GM19452 (cell line): ENCODE results near the gene PURB.
"Not testable (repeated sequence)": the region's sequence is repeated elsewhere in the genome, so short reads cannot be mapped to it uniquely, and the experiment has no call there.

ENCODE experiments used
- ATAC-seq: cut with Tn5 transposase; IDR thresholded peaks from one replicate; pipeline ENCODE4 v1.9.1; 2021; ENCODE audit not compliant: unreplicated experiment

The PURB gene

DNA sequence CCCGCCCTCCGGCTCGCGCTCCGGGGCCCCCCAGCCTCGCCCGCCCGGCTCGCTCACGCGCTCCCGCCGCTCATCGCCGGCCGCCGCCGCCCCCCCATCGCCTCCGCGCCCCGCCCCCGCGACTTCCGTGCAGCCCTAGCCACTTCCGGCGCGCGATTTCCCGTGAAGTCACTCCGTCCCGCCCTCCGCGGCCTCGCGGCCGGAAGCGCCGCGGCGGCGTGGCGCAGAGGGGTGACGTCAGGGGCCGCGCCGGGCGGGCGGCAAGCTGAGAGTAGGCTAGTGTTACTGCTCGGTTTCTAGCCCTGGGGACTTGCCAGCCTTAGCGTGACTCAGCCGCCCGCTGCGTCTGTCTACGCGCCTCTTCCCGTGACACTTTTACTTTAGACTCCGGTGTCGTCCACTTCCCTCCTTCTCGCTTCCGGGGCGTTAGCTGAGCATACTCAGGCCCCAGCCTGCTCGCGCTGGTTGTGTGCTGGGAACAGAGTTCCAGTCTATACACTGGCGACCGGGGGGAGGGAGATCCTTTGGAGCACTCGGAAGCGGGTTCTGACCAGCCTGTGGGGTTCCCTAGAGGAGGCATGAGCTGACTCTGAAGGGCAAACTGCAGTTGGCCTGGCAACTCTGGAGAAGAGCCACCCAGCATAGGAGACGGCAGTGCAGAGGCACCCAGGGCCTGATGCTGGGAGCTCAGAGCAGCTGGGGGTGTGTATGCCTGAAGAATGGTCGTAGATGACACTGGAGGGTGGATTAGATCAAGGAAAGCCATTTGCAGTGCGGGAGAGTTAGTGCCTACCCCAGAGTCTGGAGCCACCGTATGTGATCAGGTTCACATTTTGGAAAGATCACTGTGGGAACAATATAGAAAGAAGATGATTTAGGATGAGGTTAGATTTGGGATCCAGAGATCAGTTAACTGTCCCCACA lies at the start of gene PURB:
Gene PURB, minus strand, starts transcription at position 137 of the 924 bp plus-strand sequence. CDS start 182 bp downstream, outside the sequence.
- ATAC-seq, result peak; percentile 86

- no peak for ATAC-seq
Measured at GRCh38 chr7:44935016-44935415, 49.7 kb upstream of the PURB start.

DNA sequence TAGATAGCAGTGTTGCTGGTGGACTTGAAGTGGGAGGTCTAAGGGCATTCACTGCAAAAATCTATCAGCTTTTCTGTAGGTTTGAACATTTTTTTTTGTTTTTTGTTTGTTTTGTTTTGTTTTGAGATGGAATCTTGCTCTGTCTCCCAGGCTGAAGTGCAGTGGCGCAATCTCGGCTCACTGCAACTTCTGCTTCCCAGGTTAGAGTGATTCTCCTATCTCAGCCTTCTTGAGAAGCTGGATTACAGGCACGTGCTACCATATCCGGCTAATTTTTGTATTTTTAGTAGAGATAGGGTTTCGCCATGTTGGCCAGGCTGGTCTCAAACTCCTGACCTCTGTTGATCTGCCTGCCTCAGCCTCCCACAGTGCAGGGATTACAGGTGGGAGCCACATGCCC lies 49.2 kb upstream of the PURB start:
- ATAC-seq, result not testable (repeated sequence)

DNA sequence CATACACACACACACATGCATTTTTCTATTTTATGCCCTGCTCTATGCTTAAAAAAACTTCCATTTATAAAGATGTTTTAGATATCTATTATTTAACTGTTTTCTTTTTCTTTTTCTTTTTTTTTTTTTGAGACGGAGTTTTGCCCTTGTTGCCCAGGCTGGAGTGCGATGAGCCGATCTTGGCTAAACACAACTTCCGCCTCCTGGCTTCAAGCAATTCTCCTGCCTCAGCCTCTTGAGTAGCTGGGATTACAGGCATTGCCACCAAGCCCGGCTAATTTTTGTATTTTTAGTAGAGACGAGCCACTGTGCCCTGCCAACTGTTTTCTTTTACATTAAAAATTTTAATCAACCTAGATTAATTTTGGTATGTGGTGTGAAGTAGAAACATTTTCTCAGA lies 45.6 kb upstream of the PURB start:
- no peak for ATAC-seq

GRCh38 chr7:44922351-44922694 lies 37.0 kb upstream of the PURB start:
- no peak for ATAC-seq

DNA sequence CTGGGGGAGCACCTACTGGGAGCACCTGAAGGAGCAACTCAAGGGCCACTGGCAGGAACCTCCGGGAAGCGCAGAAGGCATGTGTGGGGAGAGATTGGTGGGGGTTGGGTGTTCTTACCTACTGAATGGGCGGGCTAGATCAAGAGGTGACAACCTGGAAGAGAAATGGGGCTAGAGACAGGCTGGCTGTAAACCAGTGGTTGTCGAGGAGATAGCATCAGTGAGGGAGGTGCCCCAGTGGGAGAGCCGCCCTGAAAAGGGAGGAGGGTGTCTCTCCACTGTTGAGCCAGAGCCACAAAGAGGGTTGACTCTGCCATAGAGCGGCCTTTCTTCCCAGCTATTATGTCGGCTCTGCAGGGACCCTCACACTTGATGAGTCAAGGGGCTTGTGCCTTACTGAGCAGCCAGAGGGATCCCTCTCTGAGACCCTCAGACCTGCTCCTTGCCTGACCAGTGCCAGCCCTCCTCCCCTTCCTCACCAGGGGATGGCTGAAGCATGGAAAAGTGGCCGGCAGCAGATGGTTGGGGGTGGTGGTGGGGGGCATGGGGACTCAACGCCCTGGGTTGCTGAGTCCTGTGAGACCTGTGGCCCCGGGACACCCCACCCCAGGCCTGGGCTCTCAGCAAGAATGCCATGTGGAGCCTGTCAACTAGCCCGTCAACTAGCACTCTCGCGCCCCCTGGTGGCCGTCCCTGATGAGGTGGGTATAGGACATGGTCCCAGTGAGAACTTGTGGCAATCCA lies 36.4 kb upstream of the PURB start:
- ATAC-seq, result peak; percentile 88

DNA sequence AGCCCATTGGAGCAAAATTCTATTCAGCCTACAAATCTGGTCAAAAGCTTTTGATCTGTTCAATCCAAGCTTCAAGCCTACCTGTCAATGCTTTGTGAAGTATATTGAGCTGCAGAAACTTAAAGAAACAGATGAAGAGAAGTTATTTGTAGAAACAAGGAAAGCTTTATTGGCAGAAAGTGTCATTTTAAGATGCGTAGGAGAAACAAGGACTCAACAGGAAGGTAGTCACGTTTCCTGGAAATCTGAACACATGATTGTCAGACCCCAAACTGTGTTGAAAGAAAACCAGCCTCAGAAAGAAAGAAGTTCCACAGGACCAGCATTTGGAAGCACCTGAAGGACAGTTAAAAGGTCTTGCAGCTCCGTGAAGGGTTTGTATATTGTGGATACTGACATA lies 34.8 kb upstream of the PURB start:
- ATAC-seq, result no peak

DNA sequence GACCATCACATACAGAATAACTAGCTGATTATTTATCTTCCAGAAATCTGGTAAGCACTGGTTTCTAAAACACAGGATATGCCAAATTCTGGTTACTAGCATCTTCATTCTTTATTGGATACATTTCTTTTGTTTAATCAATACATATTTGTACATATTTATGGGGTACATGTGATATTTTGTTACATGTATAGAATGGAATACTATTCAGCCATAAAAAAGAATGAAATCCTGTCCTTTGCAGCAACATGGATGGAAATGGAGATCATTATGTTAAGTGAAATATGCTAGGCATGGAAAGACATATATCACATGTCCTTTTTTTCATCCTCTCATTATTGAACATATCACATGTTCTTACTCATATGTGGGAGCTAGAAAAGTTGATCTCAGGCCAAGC lies 32.7 kb upstream of the PURB start:
- no peak for ATAC-seq

DNA sequence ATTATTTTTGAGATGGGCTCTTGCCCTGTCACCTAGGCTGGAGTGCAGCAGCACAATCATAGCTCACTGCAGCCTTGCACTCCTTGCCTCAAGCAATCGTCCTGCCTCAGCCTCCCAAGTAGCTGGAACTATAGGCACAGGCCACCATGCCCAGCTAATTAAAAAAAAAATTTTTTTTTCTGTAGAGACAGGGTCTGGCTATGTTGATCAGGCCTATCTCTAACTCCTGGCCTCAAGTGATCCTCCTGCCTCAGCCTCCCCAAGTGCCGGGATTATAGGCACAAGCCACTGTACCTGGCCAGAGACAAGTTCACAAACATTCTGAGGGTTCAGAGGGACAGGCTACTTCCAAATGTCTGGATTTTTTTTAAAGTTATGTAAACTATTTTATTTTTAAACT lies 32.1 kb upstream of the PURB start:
- ATAC-seq, result no peak

DNA sequence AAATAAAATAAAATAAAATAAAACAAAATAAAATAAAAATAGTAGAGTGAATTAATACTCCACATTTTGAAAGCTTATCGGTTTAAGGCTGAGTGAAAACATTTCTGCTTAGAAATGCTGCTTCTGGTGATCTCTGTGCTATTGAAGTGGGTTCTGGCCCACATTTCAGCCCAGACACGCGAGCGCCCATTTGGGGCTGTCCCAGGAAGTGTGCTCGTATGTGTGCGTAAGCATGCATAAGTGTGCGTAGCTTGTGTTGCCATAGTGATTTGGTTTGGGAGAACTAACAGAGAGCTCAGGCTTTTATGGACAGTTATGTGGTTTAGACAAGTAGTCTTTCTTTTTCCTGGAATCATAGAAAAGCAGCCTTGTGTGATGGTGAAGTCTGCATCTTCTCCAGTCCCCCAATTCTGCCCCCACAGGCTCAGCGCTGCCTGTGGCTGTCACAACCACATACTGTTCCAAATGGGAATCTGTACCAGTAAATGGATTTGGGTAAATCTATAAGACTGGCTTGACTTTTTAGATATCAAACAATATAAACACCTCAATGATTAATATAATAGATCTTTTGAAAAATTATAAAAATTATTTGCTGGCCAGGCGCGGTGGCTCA lies 29.8 kb upstream of the PURB start:
- no peak for ATAC-seq

DNA sequence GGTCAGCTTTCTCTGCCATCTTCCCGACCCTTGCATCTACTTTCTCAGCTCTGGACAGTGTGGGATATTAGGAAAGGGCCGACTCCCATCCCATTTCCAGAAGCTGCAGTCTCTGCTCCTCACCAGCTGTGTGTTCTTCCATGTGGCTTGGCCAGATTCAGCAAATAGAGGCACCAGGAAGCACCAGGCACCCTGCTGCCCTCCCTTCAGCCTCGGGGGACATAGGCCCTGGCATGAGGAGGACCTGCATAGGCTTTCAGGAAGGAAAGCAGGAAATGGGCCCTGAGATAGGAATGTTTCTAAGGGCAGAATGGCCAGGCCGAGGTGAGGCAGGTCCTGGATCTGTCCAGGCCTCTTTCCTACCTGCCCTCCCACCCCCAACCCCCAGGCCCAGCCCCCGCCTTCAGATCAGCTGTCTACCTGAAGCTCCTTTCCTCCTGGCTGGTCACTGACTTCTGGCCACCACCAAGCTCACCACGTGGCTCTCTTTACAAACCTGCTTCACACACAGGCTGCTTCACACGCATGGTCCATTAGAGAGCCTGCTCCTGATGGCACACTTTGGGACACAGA lies 27.5 kb upstream of the PURB start:
- ATAC-seq, result no peak

DNA sequence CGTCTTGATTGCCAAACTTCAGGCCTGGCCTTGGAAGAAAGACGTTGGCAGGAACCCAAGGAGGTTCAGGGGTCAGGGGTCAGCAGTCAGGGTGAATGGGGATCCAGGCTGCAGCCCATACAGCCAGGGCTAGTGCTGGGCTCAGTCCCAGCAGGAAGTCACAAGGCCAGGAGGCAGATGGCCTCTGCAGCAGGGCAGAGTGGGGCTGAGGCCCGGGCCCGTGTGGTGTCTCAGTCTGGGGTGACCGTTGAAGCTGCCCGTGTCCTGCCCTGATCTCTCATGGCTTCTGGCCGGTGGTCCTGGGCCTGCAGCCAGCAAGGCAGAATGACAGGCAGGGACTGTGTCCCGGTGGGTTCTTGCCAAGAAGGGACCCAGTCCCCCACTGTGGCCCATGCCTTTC lies 26.6 kb upstream of the PURB start:
- ATAC-seq, result no peak

GRCh38 chr7:44909596-44910389 lies 24.5 kb upstream of the PURB start:
- no peak for ATAC-seq

GRCh38 chr7:44906965-44907364 lies 21.6 kb upstream of the PURB start:
- ATAC-seq, result no peak

- ATAC-seq, result no peak
Measured at GRCh38 chr7:44905002-44905635, 19.8 kb upstream of the PURB start.

DNA sequence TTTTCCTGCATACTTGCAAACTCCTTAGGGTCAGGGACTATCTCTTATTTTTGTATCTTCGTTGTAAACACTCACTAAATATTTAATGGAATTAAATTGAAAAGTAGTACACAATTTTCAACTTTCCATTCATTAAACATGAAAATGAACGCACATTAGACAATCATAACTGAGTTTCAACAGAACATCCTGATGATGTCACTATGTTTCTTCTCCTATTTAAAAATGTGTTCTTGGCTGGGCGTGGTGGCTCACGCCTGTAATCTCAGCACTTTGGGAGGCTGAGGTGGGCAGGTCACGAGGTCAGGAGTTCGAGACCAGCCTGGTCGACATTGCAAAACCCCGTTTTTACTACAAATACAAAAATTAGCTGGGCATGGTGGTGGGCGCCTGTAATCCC lies 14.1 kb upstream of the PURB start:
- ATAC-seq, result no peak

DNA sequence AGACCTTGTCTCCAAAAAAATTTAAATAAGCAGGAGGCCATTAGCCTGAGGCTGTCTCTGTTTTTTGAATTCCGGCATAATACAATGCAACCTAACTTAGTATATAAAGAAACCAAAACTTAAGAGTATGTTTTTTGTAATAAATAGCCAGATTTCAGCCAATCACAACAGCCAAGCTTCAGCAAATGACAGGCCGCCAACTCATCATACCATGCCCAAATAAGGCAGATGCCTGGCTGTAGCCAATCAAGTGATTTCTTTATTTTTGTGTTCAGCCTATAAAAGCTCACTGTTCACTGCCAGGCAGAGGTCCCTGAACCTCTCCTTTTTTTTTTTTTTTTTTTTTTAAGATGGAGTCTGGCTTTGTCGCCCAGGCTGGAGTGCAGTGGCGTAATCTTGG lies 12.7 kb upstream of the PURB start:
- ATAC-seq, result no peak

- ATAC-seq, result no peak
Measured at GRCh38 chr7:44897309-44897708, 12.0 kb upstream of the PURB start.

DNA sequence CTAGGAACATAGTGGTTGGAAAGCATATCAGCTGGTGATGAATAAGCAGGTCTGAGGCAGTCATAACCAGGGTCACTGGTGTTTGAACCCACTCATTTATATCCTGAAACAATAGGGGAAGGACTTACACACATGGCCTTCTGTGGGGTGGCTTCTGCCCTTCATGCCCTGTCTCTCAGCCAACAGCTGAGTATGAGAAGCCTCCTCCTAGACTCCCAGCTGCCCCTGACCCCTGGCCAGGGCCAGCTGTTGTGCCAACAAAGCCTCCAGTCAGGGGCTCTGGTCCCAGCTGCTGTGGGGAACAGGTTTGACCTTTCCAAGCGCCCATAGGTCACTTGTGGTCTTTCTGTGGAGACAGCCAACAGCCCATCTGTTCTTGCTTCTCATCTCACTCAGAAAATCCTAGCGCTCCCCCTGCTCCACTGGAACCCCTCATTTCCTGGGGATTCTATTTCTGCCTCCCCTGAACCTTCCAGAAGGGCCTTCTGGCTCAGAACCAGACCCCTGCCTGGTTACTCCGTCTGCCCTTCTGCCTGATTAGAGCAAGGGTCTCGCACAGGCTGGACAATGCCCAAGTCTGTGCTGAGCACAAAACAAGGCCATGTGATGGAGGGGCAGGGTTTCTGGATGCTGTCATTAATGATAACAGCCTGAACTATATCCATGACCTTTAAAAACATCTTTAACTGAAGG lies 9.7 kb upstream of the PURB start:
- ATAC-seq, result no peak
